Measurements from ENCODE around the gene TRIM2. TPM values are rescaled to one million over a fixed set of nuclear protein-coding genes. Genes with fewer than 3 reads are reported as not detected.

Gene TRIM2
- polyA plus RNA-seq, 3 donors = 0.50 to 0.96 (median 0.76) TPM

- Mint-ChIP-seq H3K9me3 (peaks cover 0 to 3% (median 0%) of the 10 kb centered on the region in 7 donors), H3K4me1 (no peaks in the 10 kb centered on the region), H3K27ac (no peak overlapping the region), H3K27me3 (ENCODE audit: low read depth in 3 of 3) (peaks cover 0 to 13% (median 8%) of the 10 kb centered on the region in 3 donors), H3K4me3 (no peak overlapping the region), H3K36me3 (no peaks in the 10 kb centered on the region)
- Histone ChIP-seq H4K20me1 (ENCODE audit: insufficient read depth, low read length) (no peaks in the 10 kb centered on the region), H3K4me3 (replicated peaks in 1 of 3; ENCODE audit: low read depth in 2 of 3, low read length in 3 of 3) (no peak overlapping the region), H3K4me1 (ENCODE audit: control insufficient read depth in 1 of 2, insufficient read depth in 2 of 2, low read length in 2 of 2) (no peaks in the 10 kb centered on the region), H3K4me2 (replicated peaks; ENCODE audit: extremely low read depth, low read length, poor library complexity, severe bottlenecking) (no peak overlapping the region), H2AFZ (ENCODE audit: insufficient read depth, low read depth, low read length, poor library complexity, severe bottlenecking) (no peak overlapping the region), H3K9me3 (replicated peaks in 1 of 2; ENCODE audit: control insufficient read depth in 1 of 2, insufficient read depth in 1 of 2, low read length in 2 of 2) (no peaks in the 10 kb centered on the region), H3K36me3 (replicated peaks in 1 of 2; ENCODE audit: control insufficient read depth in 1 of 2, insufficient read depth in 2 of 2, low read length in 2 of 2) (no peaks in the 10 kb centered on the region), H3K9ac (ENCODE audit: insufficient read depth, low read length, poor library complexity, severe bottlenecking) (no peak overlapping the region), H3K79me2 (ENCODE audit: insufficient read depth, low read length) (no peaks in the 10 kb centered on the region), H3K27me3 (ENCODE audit: control insufficient read depth in 2 of 2, insufficient read depth in 2 of 2, low read length in 2 of 2) (no peaks in the 10 kb centered on the region), H3K27ac (ENCODE audit: low read depth in 1 of 2, low read length in 2 of 2) (no peak overlapping the region)
- intact Hi-C loops (cut with micrococcal nuclease) = no loop called here
- DNase-seq = no peak
- 78% methylated on average over 1 of the region's 5 CpGs for WGBS (ENCODE audit: insufficient coverage)
- TF ChIP-seq, protein P1, sequence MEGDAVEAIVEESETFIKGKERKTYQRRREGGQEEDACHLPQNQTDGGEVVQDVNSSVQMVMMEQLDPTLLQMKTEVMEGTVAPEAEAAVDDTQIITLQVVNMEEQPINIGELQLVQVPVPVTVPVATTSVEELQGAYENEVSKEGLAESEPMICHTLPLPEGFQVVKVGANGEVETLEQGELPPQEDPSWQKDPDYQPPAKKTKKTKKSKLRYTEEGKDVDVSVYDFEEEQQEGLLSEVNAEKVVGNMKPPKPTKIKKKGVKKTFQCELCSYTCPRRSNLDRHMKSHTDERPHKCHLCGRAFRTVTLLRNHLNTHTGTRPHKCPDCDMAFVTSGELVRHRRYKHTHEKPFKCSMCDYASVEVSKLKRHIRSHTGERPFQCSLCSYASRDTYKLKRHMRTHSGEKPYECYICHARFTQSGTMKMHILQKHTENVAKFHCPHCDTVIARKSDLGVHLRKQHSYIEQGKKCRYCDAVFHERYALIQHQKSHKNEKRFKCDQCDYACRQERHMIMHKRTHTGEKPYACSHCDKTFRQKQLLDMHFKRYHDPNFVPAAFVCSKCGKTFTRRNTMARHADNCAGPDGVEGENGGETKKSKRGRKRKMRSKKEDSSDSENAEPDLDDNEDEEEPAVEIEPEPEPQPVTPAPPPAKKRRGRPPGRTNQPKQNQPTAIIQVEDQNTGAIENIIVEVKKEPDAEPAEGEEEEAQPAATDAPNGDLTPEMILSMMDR (IDR thresholded peaks at IDR 0.05) = no peak
Observed at GRCh38 chr4:153206534-153206933, 2.3 kb downstream of the TRIM2 start.

DNA sequence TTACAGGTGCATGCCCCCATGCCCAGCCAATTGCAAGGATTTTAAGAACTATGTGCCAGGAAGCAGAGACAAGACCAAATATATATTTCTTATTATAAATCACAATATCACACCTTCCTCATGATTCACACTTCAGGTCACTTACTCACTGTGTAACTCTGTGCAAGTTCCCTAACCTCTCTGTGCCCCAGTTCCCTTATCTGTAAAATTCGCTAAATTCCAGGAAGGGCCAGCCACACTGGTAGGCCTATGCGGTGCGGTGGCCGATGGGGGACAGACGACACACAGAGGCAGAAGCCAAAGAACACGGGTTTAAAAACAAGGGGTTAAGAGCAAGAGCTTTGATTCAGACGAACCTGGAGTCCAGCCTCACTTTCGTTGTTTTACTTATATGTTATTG is 2.8 kb downstream of the TRIM2 start:
- no peak overlapping the region for H3K4me3 Mint-ChIP-seq

More for the DNA sequence above, 2.8 kb downstream of the TRIM2 start:
- TF ChIP-seq, protein P1 (IDR thresholded peaks at IDR 0.05) = no peak
- no peaks in the 10 kb centered on the region for H3K9me3 ChIP-seq (replicated peaks in 1 of 2; ENCODE audit: control insufficient read depth in 1 of 2, insufficient read depth in 1 of 2, low read length in 2 of 2)
- no peak overlapping the region for H3K4me2 ChIP-seq (replicated peaks; ENCODE audit: extremely low read depth, low read length, poor library complexity, severe bottlenecking)
- H3K27me3 Mint-ChIP-seq (ENCODE audit: low read depth in 3 of 3) = peaks cover 0 to 13% (median 8%) of the 10 kb centered on the region in 3 donors
- peaks cover 0 to 3% (median 0%) of the 10 kb centered on the region in 7 donors for H3K9me3 Mint-ChIP-seq
- 76% methylated on average over 5 of the region's 8 CpGs for WGBS (ENCODE audit: insufficient coverage)
- DNase-seq = no peak
- no peaks in the 10 kb centered on the region for H3K36me3 ChIP-seq (replicated peaks in 1 of 2; ENCODE audit: control insufficient read depth in 1 of 2, insufficient read depth in 2 of 2, low read length in 2 of 2)
- H3K27ac ChIP-seq (ENCODE audit: low read depth in 1 of 2, low read length in 2 of 2) = no peak overlapping the region
- H3K36me3 Mint-ChIP-seq = no peaks in the 10 kb centered on the region
- no peak overlapping the region for H3K4me3 ChIP-seq (replicated peaks in 1 of 3; ENCODE audit: low read depth in 2 of 3, low read length in 3 of 3)
- no peaks in the 10 kb centered on the region for H4K20me1 ChIP-seq (ENCODE audit: insufficient read depth, low read length)
- no peaks in the 10 kb centered on the region for H3K27me3 ChIP-seq (ENCODE audit: control insufficient read depth in 2 of 2, insufficient read depth in 2 of 2, low read length in 2 of 2)
- no peak overlapping the region for H3K9ac ChIP-seq (ENCODE audit: insufficient read depth, low read length, poor library complexity, severe bottlenecking)
- H3K4me1 Mint-ChIP-seq = no peaks in the 10 kb centered on the region
- intact Hi-C loops (cut with micrococcal nuclease) = no loop called here
- no peak overlapping the region for H3K27ac Mint-ChIP-seq
- H3K4me1 ChIP-seq (ENCODE audit: control insufficient read depth in 1 of 2, insufficient read depth in 2 of 2, low read length in 2 of 2) = no peaks in the 10 kb centered on the region
- no peak overlapping the region for H2AFZ ChIP-seq (ENCODE audit: insufficient read depth, low read depth, low read length, poor library complexity, severe bottlenecking)
- H3K79me2 ChIP-seq (ENCODE audit: insufficient read depth, low read length) = no peaks in the 10 kb centered on the region

Data from CD14-positive monocyte (primary cell).